ENCODE measurements around the gene PDCD1. TPM values are rescaled to one million over a fixed set of nuclear protein-coding genes. Genes with fewer than 3 reads are reported as not detected.
"Not testable (repeated sequence)": the region's sequence is repeated elsewhere in the genome, so short reads cannot be mapped to it uniquely, and the experiment has no call there.

PDCD1 gene
- total RNA-seq, 1 experiment from 2014 or later: not detected

GRCh38 chr2:241808721-241809382 lies 49.8 kb downstream of the PDCD1 start, which contains the start of gene NEU4:
NEU4 (plus strand) TSS chr2:241809193; CDS start chr2:241814485, 5,292 bp downstream.
- Histone ChIP-seq H3K4me1 (ENCODE audit: low read length) (no peaks in the 10 kb centered on the region), H3K36me3 (ENCODE audit: insufficient read depth, low read length) (no peaks in the 10 kb centered on the region), H3K27me3 (ENCODE audit: low read length) (no peaks in the 10 kb centered on the region), H4K20me1 (ENCODE audit: insufficient read depth, low read depth, low read length) (no peaks in the 10 kb centered on the region), H3K79me2 (ENCODE audit: low read length) (no peaks in the 10 kb centered on the region), H3K9me2 (replicated peaks; ENCODE audit: insufficient read depth, low read length) (no peaks in the 10 kb centered on the region), H2AFZ (ENCODE audit: low read length) (no peak within 1 kb of the TSS), H3K4me3 (ENCODE audit: low read length) (no peak within 1 kb of the TSS), H3K4me2 (ENCODE audit: low read depth, low read length, poor library complexity, severe bottlenecking) (no peak within 1 kb of the TSS), H3K9ac (ENCODE audit: low read length) (no peak within 1 kb of the TSS), H3K27ac (ENCODE audit: low read length) (no peak within 1 kb of the TSS), H3K9me3 (ENCODE audit: low read length) (no peaks in the 10 kb centered on the region)
- DNase-seq: no peak

DNA sequence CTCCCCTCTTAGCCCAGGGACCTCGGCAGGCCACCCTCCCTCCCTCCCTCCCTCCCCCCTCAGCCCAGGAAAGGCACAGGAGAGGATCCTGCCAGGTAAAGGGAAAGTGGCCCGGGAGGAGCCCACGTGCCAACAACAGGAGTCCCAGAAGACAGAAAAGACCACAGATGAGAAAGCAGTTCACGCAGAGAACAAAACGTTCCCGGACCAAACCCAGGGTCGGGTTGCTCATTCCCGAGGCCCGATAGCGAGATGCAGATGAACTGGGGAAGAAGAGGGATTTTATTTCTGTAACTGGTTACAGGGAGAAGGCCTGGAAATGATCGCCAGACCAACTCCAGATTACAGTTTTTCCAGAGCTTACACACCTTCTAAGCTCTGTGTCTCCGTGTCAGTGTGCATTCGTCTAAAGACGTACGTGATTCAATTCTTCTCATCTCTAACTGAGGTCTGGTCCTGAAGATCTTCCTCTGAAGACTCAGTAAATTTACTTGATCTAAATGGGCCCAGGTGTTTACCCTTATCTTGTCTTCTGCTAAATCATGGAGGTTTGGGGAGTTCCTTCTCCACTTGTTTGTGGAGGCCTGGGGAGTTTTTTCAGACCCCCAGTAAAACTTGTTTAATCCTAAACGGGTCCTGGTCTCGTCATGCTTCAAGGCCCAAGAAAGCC lies 50.5 kb downstream of the PDCD1 start:
- Histone ChIP-seq H3K27ac (ENCODE audit: low read length) (no peak overlapping the region), H3K4me2 (ENCODE audit: low read depth, low read length, poor library complexity, severe bottlenecking) (no peak overlapping the region), H2AFZ (ENCODE audit: low read length) (no peak overlapping the region), H3K9ac (ENCODE audit: low read length) (no peak overlapping the region), H3K4me3 (ENCODE audit: low read length) (no peak overlapping the region), H3K4me1 (ENCODE audit: low read length) (no peaks in the 10 kb centered on the region), H3K27me3 (ENCODE audit: low read length) (no peaks in the 10 kb centered on the region), H3K9me2 (replicated peaks; ENCODE audit: insufficient read depth, low read length) (no peaks in the 10 kb centered on the region), H3K79me2 (ENCODE audit: low read length) (no peaks in the 10 kb centered on the region), H4K20me1 (ENCODE audit: insufficient read depth, low read depth, low read length) (no peaks in the 10 kb centered on the region), H3K9me3 (ENCODE audit: low read length) (no peaks in the 10 kb centered on the region), H3K36me3 (ENCODE audit: insufficient read depth, low read length) (no peaks in the 10 kb centered on the region)
- peak; percentile 44 for DNase-seq

- H3K27ac ChIP-seq (ENCODE audit: low read length): not testable (repeated sequence)
These were observed 52.5 kb downstream of the PDCD1 start for GRCh38 chr2:241806217-241806616.

DNA sequence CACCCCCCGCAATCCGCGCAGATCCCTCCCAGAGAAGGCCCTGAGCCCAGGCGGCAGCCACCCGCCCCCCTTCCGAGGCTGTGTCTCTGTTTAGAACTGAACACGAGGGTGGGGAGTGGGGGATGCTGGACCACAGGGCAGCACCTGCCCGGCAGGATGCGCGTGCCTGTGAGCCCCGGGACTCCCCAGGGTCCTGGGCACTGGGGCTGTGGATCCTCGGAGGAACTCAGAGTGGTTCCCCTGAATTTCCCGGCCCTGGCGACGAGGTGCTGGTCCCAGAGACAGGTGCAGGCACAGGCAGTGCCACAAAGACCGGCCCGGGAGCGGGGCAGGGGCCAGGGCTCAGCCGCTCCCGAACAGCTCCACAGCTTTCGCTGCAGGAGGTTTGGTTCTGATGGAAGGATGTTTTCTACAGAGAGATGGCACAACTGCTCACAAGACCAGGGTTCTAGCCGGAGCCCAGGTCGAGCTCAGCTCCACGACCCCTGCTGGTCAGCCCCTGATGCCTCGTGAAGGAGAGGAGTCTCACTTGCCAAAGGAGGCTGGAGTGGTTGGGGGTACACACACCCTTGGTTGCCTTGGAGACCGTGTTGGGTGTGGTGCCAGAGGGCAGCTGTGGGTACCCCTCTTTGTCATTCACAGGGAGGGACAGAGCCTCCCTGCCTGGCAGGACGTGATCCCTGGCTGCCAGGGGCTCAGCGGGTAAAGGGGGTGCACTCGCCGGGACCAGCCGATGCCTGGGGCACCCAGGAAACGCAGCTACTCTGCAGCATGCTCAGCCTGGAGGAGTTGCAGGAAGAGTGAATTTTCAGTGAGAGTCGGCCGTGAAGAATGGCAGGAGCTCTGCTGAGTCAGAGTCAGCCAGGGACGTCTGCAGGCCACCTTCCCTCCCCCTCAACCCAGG lies 54.1 kb downstream of the PDCD1 start:
- H3K9me2 ChIP-seq (replicated peaks; ENCODE audit: insufficient read depth, low read length): no peaks in the 10 kb centered on the region
- H2AFZ ChIP-seq (ENCODE audit: low read length): no peak overlapping the region
- no peaks in the 10 kb centered on the region for H3K27me3 ChIP-seq (ENCODE audit: low read length)
- no peaks in the 10 kb centered on the region for H3K4me1 ChIP-seq (ENCODE audit: low read length)
- peak; percentile 69 for DNase-seq
- H3K4me2 ChIP-seq (ENCODE audit: low read depth, low read length, poor library complexity, severe bottlenecking): no peak overlapping the region
- no peak overlapping the region for H3K27ac ChIP-seq (ENCODE audit: low read length)
- no peaks in the 10 kb centered on the region for H3K79me2 ChIP-seq (ENCODE audit: low read length)
- no peaks in the 10 kb centered on the region for H4K20me1 ChIP-seq (ENCODE audit: insufficient read depth, low read depth, low read length)
- no peaks in the 10 kb centered on the region for H3K36me3 ChIP-seq (ENCODE audit: insufficient read depth, low read length)
- H3K4me3 ChIP-seq (ENCODE audit: low read length): no peak overlapping the region
- no peaks in the 10 kb centered on the region for H3K9me3 ChIP-seq (ENCODE audit: low read length)
- H3K9ac ChIP-seq (ENCODE audit: low read length): no peak overlapping the region

More at GRCh38 chr2:241806217-241806616, 52.5 kb downstream of the PDCD1 start:
- not testable (repeated sequence) for H4K20me1 ChIP-seq (ENCODE audit: insufficient read depth, low read depth, low read length); H3K9me2 ChIP-seq (replicated peaks; ENCODE audit: insufficient read depth, low read length); H2AFZ ChIP-seq (ENCODE audit: low read length); H3K9me3 ChIP-seq (ENCODE audit: low read length); H3K79me2 ChIP-seq (ENCODE audit: low read length); H3K27me3 ChIP-seq (ENCODE audit: low read length); DNase-seq; H3K9ac ChIP-seq (ENCODE audit: low read length); H3K4me2 ChIP-seq (ENCODE audit: low read depth, low read length, poor library complexity, severe bottlenecking); H3K4me1 ChIP-seq (ENCODE audit: low read length); H3K36me3 ChIP-seq (ENCODE audit: insufficient read depth, low read length); H3K4me3 ChIP-seq (ENCODE audit: low read length)

DNA sequence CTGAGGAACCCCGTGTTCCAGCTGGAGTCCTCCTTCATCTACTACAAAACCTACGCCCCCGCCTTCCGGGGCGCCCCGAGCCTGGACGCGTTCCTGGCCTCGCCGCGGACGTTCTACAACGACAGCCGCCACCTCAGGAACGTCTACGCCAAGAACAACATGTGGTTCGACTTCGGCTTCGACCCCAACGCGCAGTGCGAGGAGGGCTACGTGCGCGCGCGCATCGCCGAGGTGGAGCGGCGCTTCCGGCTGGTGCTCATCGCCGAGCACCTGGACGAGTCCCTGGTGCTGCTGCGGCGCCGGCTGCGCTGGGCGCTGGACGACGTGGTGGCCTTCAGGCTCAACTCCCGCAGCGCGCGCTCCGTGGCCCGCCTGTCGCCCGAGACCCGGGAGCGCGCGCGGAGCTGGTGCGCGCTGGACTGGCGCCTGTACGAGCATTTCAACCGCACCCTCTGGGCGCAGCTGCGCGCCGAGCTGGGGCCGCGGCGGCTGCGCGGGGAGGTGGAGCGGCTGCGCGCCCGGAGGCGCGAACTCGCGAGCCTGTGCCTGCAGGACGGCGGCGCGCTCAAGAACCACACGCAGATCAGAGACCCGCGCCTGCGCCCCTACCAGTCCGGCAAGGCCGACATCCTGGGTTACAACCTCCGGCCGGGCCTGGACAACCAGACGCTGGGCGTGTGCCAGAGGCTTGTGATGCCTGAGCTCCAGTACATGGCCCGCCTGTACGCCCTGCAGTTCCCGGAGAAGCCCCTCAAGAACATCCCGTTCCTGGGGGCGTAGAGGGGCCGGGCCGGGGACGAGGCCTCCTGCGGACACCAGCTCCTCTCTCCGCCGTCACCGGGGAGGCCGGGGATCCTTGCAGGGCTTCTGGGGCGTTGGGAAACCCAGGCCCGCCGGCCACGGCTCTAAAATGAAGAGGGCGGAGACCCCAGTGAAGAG lies 55.0 kb downstream of the PDCD1 start:
- H3K79me2 ChIP-seq (ENCODE audit: low read length): no peaks in the 10 kb centered on the region
- H3K9me3 ChIP-seq (ENCODE audit: low read length): no peaks in the 10 kb centered on the region
- H3K36me3 ChIP-seq (ENCODE audit: insufficient read depth, low read length): no peaks in the 10 kb centered on the region
- no peaks in the 10 kb centered on the region for H3K9me2 ChIP-seq (replicated peaks; ENCODE audit: insufficient read depth, low read length)
- no peak for DNase-seq
- no peak overlapping the region for H3K4me3 ChIP-seq (ENCODE audit: low read length)
- no peak overlapping the region for H3K9ac ChIP-seq (ENCODE audit: low read length)
- no peak overlapping the region for H3K27ac ChIP-seq (ENCODE audit: low read length)
- no peak overlapping the region for H3K4me2 ChIP-seq (ENCODE audit: low read depth, low read length, poor library complexity, severe bottlenecking)
- no peaks in the 10 kb centered on the region for H3K27me3 ChIP-seq (ENCODE audit: low read length)
- no peak overlapping the region for H2AFZ ChIP-seq (ENCODE audit: low read length)
- no peaks in the 10 kb centered on the region for H4K20me1 ChIP-seq (ENCODE audit: insufficient read depth, low read depth, low read length)
- H3K4me1 ChIP-seq (ENCODE audit: low read length): no peaks in the 10 kb centered on the region

DNA sequence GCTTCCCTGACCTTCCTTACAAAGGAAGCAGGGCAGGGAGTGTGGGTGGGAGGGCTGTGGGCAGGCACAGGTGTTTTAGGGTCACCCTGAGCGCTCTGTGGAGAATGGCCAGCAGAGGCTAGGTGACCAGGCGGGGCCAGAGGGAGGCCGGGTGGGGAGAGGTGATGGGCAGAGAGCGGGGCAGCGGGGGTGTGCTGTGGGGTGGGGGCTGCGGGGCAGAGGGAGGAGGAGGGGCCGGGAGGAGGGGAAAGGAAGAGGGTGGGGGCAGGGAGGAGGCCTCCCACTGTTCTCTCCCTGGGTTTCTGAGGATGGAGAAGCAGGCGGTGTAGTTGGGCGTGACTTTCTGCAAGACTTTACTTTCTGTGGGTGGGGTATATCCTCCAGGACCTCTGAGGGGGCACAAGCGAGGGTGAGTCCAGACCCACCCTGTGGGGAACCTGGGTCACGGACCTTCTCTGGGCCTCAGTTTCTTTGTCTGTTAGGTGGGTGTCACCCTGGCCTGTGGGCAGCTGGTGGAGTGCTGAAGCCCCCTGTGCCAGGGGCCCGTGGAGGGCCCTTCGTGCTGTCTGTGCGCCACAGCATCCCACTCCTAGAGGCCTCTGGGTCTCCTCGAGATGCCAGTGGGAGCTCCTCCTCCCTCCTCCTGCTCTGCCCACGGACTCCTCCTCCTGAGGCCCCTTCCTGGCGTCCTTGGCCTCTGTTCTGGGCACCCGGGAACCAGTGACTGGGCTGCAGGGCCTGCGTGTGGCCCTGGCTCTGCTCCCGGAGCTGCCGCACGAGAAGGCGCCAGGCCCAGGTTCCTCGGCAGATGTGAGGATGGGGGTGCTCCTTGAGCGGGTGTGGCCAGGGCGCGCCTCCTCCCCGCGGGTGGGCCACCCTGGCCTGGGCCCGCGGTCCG lies 56.0 kb downstream of the PDCD1 start:
- Histone ChIP-seq H3K79me2 (ENCODE audit: low read length) (no peaks in the 10 kb centered on the region), H3K9me3 (ENCODE audit: low read length) (no peaks in the 10 kb centered on the region), H3K36me3 (ENCODE audit: insufficient read depth, low read length) (no peaks in the 10 kb centered on the region), H3K27ac (ENCODE audit: low read length) (no peak overlapping the region), H3K4me2 (ENCODE audit: low read depth, low read length, poor library complexity, severe bottlenecking) (no peak overlapping the region), H3K9me2 (replicated peaks; ENCODE audit: insufficient read depth, low read length) (no peaks in the 10 kb centered on the region), H3K4me1 (ENCODE audit: low read length) (no peaks in the 10 kb centered on the region), H2AFZ (ENCODE audit: low read length) (no peak overlapping the region), H3K27me3 (ENCODE audit: low read length) (no peaks in the 10 kb centered on the region), H4K20me1 (ENCODE audit: insufficient read depth, low read depth, low read length) (no peaks in the 10 kb centered on the region), H3K9ac (ENCODE audit: low read length) (no peak overlapping the region), H3K4me3 (ENCODE audit: low read length) (no peak overlapping the region)
- DNase-seq: no peak
